ENCODE results near the gene SLC4A4. TPM values are rescaled to one million over a fixed set of nuclear protein-coding genes. Genes with fewer than 3 reads are reported as not detected.

SLC4A4 gene
- total RNA-seq, 1 donor from 2014 or later = 3.0 TPM

GRCh38 chr4:71520308-71520707 is 181.5 kb downstream of the SLC4A4 start:
- Histone ChIP-seq H2AFZ (ENCODE audit: low read depth, low read length) (no peak overlapping the region), H3K27me3 (ENCODE audit: insufficient read depth, low read length) (no peaks in the 10 kb centered on the region), H4K20me1 (ENCODE audit: insufficient read depth, low read length) (no peaks in the 10 kb centered on the region), H3K79me2 (ENCODE audit: insufficient read depth, low read length) (no peaks in the 10 kb centered on the region), H3K27ac (ENCODE audit: low read depth, low read length) (no peak overlapping the region), H3K4me1 (ENCODE audit: insufficient read depth, low read length) (no peaks in the 10 kb centered on the region), H3K9me3 (ENCODE audit: insufficient read depth, low read depth, low read length) (peaks cover 4% of the 10 kb centered on the region), H3K4me2 (ENCODE audit: low read length) (no peak overlapping the region), H3K4me3 (ENCODE audit: insufficient read depth, low read depth, low read length) (no peak overlapping the region), H3K9ac (ENCODE audit: low read length) (no peak overlapping the region), H3K36me3 (ENCODE audit: insufficient read depth, low read length) (no peaks in the 10 kb centered on the region)
- Mint-ChIP-seq H3K27ac (ENCODE audit: unreplicated experiment) (no peak overlapping the region), H3K36me3 (ENCODE audit: low read depth, unreplicated experiment) (no peaks in the 10 kb centered on the region), H3K4me3 (ENCODE audit: unreplicated experiment) (no peak overlapping the region), H3K4me1 (ENCODE audit: low read depth, unreplicated experiment) (no peaks in the 10 kb centered on the region), H3K27me3 (ENCODE audit: low read depth, unreplicated experiment) (no peaks in the 10 kb centered on the region), H3K9me3 (ENCODE audit: unreplicated experiment) (peaks cover 2% of the 10 kb centered on the region)
- DNase-seq (ENCODE audit: low read depth) = no peak
- TF ChIP-seq EZH2 (IDR thresholded peaks at IDR 0.05; ENCODE audit: insufficient read depth, low read length) (no peak), CTCF (IDR thresholded peaks at IDR 0.05; ENCODE audit: insufficient read depth, low read depth, low read length) (no peak)
- FAIRE-seq = no peak

GRCh38 chr4:71520850-71521249 is 182.0 kb downstream of the SLC4A4 start:
- H3K9me3 Mint-ChIP-seq (ENCODE audit: unreplicated experiment) = peaks cover 2% of the 10 kb centered on the region
- Histone ChIP-seq H3K36me3 (ENCODE audit: insufficient read depth, low read length) (no peaks in the 10 kb centered on the region), H3K4me1 (ENCODE audit: insufficient read depth, low read length) (no peaks in the 10 kb centered on the region), H3K27me3 (ENCODE audit: insufficient read depth, low read length) (no peaks in the 10 kb centered on the region), H3K9ac (ENCODE audit: low read length) (no peak overlapping the region), H4K20me1 (ENCODE audit: insufficient read depth, low read length) (no peaks in the 10 kb centered on the region), H3K79me2 (ENCODE audit: insufficient read depth, low read length) (no peaks in the 10 kb centered on the region), H3K9me3 (ENCODE audit: insufficient read depth, low read depth, low read length) (peaks cover 4% of the 10 kb centered on the region), H3K4me2 (ENCODE audit: low read length) (no peak overlapping the region), H3K27ac (ENCODE audit: low read depth, low read length) (no peak overlapping the region), H3K4me3 (ENCODE audit: insufficient read depth, low read depth, low read length) (no peak overlapping the region), H2AFZ (ENCODE audit: low read depth, low read length) (no peak overlapping the region)
- H3K27ac Mint-ChIP-seq (ENCODE audit: unreplicated experiment) = no peak overlapping the region
- TF ChIP-seq EZH2 (IDR thresholded peaks at IDR 0.05; ENCODE audit: insufficient read depth, low read length) (no peak), CTCF (IDR thresholded peaks at IDR 0.05; ENCODE audit: insufficient read depth, low read depth, low read length) (no peak)
- H3K4me1 Mint-ChIP-seq (ENCODE audit: low read depth, unreplicated experiment) = no peaks in the 10 kb centered on the region
- no peak overlapping the region for H3K4me3 Mint-ChIP-seq (ENCODE audit: unreplicated experiment)
- FAIRE-seq (no peak), DNase-seq (ENCODE audit: low read depth) (peak; percentile 20)
- H3K27me3 Mint-ChIP-seq (ENCODE audit: low read depth, unreplicated experiment) = no peaks in the 10 kb centered on the region
- H3K36me3 Mint-ChIP-seq (ENCODE audit: low read depth, unreplicated experiment) = no peaks in the 10 kb centered on the region

GRCh38 chr4:71524756-71525155 is 185.9 kb downstream of the SLC4A4 start:
- Histone ChIP-seq H2AFZ (ENCODE audit: low read depth, low read length) (no peak overlapping the region), H3K27me3 (ENCODE audit: insufficient read depth, low read length) (no peaks in the 10 kb centered on the region), H3K4me3 (ENCODE audit: insufficient read depth, low read depth, low read length) (no peak overlapping the region), H3K36me3 (ENCODE audit: insufficient read depth, low read length) (no peaks in the 10 kb centered on the region), H3K4me1 (ENCODE audit: insufficient read depth, low read length) (no peaks in the 10 kb centered on the region), H3K27ac (ENCODE audit: low read depth, low read length) (no peak overlapping the region), H3K4me2 (ENCODE audit: low read length) (no peak overlapping the region), H3K9ac (ENCODE audit: low read length) (no peak overlapping the region), H3K79me2 (ENCODE audit: insufficient read depth, low read length) (no peaks in the 10 kb centered on the region), H4K20me1 (ENCODE audit: insufficient read depth, low read length) (no peaks in the 10 kb centered on the region), H3K9me3 (ENCODE audit: insufficient read depth, low read depth, low read length) (no peaks in the 10 kb centered on the region)
- Mint-ChIP-seq H3K27ac (ENCODE audit: unreplicated experiment) (no peak overlapping the region), H3K9me3 (ENCODE audit: unreplicated experiment) (no peaks in the 10 kb centered on the region), H3K4me1 (ENCODE audit: low read depth, unreplicated experiment) (peaks cover 4% of the 10 kb centered on the region), H3K36me3 (ENCODE audit: low read depth, unreplicated experiment) (no peaks in the 10 kb centered on the region), H3K27me3 (ENCODE audit: low read depth, unreplicated experiment) (no peaks in the 10 kb centered on the region), H3K4me3 (ENCODE audit: unreplicated experiment) (no peak overlapping the region)
- TF ChIP-seq EZH2 (IDR thresholded peaks at IDR 0.05; ENCODE audit: insufficient read depth, low read length) (no peak), CTCF (IDR thresholded peaks at IDR 0.05; ENCODE audit: insufficient read depth, low read depth, low read length) (no peak)
- DNase-seq (ENCODE audit: low read depth) = no peak
- no peak for FAIRE-seq
